ENCODE measurements around the gene LY6G6F. TPM values are rescaled to one million over a fixed set of nuclear protein-coding genes. Genes with fewer than 3 reads are reported as not detected.
A peak's percentile ranks its signal among the peaks of the same experiment; 100 is the strongest.

Gene LY6G6F
- total and polyA plus RNA-seq, 2 of the 13 experiments (the other 11 are each of a cell fraction or from before 2014, with no cell fraction given): not detected

GRCh38 chr6:31664790-31665500 lies 41.7 kb upstream of the LY6G6F start, which contains the start of gene GPANK1 (continued):
- TF ChIP-seq ZNF597 (CRISPR knock-in tag; IDR thresholded peaks at IDR 0.05) (no peak), ADNP (CRISPR knock-in tag; IDR thresholded peaks at IDR 0.05) (no peak), ZNF326 (CRISPR knock-in tag; IDR thresholded peaks at IDR 0.05; ENCODE audit: borderline replicate concordance) (no peak), ZNF644 (CRISPR knock-in tag; IDR thresholded peaks at IDR 0.05; ENCODE audit: low read depth) (no peak), TBL1XR1 (IDR thresholded peaks at IDR 0.05; ENCODE audit: borderline replicate concordance, low read length, partially characterized antibody) (no peak), IRF2 (CRISPR knock-in tag; IDR thresholded peaks at IDR 0.05) (no peak), DR1 (CRISPR knock-in tag; IDR thresholded peaks at IDR 0.05) (no peak; the same call in 1 of the 2 replicates), ZSCAN30 (CRISPR knock-in tag; IDR thresholded peaks at IDR 0.05) (no peak), NFE2L2 (IDR thresholded peaks at IDR 0.05; ENCODE audit: low read length) (no peak), XRCC5 (optimal IDR thresholded peaks at IDR 0.05; ENCODE audit: low read length) (no peak), TEAD3 (CRISPR knock-in tag; optimal IDR thresholded peaks at IDR 0.05; ENCODE audit: borderline replicate concordance) (peak; percentile 50), SKI (IDR thresholded peaks at IDR 0.05; ENCODE audit: partially characterized antibody) (no peak), ZNF232 (CRISPR knock-in tag; IDR thresholded peaks at IDR 0.05; ENCODE audit: borderline replicate concordance) (peak; percentile 67; the same call in 1 of the 2 replicates), ZNF142 (CRISPR knock-in tag; IDR thresholded peaks at IDR 0.05) (0 out of 2 replicates have a peak, but pooled peaks have one; percentile 34), MED8 (CRISPR knock-in tag; IDR thresholded peaks at IDR 0.05; ENCODE audit: insufficient replicate concordance) (peak; percentile 7), STAG1 (CRISPR knock-in tag; IDR thresholded peaks at IDR 0.05) (0 out of 2 replicates have a peak, but pooled peaks have one; percentile 11), RFX3 (CRISPR knock-in tag; IDR thresholded peaks at IDR 0.05) (no peak), NRL (CRISPR knock-in tag; IDR thresholded peaks at IDR 0.05; ENCODE audit: borderline replicate concordance) (no peak), ELF3 (CRISPR knock-in tag; IDR thresholded peaks at IDR 0.05) (0 out of 2 replicates have a peak, but pooled peaks have one; percentile 39), ZNF564 (CRISPR knock-in tag; IDR thresholded peaks at IDR 0.05) (no peak), MED13 (CRISPR knock-in tag; IDR thresholded peaks at IDR 0.05) (peak; percentile 36; the same call in 1 of the 2 replicates), WIZ (CRISPR knock-in tag; IDR thresholded peaks at IDR 0.05) (peak; percentile 69; the same call in 1 of the 2 replicates), ZNF615 (CRISPR knock-in tag; IDR thresholded peaks at IDR 0.05; ENCODE audit: borderline replicate concordance) (0 out of 2 replicates have a peak, but pooled peaks have one; percentile 68), SRSF1 (optimal IDR thresholded peaks at IDR 0.05; ENCODE audit: low read depth, low read length) (no peak), SPEN (CRISPR knock-in tag; IDR thresholded peaks at IDR 0.05; ENCODE audit: low read depth) (peak; percentile 73)
